BE2C (cell line): ENCODE results near the gene RELB.
A peak's percentile ranks its signal among the peaks of the same experiment; 100 is the strongest.

ENCODE experiments used
- DNase-seq: peaks from one replicate; pipeline ENCODE4 v3.0.0-alpha.2; 2020
- H3K27me3 ChIP-seq: fragments of 250-450 bp; sonication (Bioruptor Pico); 2 replicates; pipeline ENCODE4 v1.5.1; 2020; ENCODE audit warnings: mild to moderate bottlenecking
- H3K36me3 ChIP-seq: fragments of 250-450 bp; sonication (Bioruptor Pico); 2 replicates; pipeline ENCODE4 v1.5.1; 2020; ENCODE audit warnings: mild to moderate bottlenecking
- H3K4me1 ChIP-seq: fragments of 250-450 bp; sonication (Bioruptor Pico); 2 replicates; pipeline ENCODE4 v1.5.1; 2020
- H3K4me3 ChIP-seq: 2 replicates; pipeline ENCODE4 v1.5.1; 2011; ENCODE audit warnings: low read depth, low read length
- H3K9me3 ChIP-seq: fragments of 250-450 bp; sonication (Bioruptor Pico); 2 replicates; pipeline ENCODE4 v1.5.1; 2020
- CTCF ChIP-seq: IDR thresholded peaks from 2 replicates; pipeline ENCODE4 v1.5.1; 2012; ENCODE audit warnings: mild to moderate bottlenecking, low read depth, low read length

The RELB gene

DNA sequence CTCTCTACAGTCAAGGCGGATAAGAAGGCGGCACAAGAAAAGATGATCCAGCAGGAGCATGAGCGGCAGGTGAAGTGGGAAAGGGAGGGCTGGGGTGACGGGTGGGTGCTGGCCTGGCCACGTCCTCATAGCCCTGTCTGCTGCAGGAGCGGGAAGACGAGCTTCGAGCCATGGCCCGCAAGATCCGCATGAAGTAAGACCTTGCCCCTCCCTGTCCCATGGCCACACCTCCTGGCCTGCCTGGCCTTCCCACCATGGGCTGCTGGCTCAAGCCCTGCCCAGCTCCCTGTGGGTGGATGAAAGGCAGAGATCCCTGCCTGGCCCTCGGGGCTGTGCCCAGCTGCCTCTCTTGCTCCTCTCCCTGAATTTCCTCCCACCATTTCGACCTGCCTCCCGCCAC lies 67.8 kb downstream of the RELB start:
- H3K9me3 ChIP-seq = no peaks in the 10 kb centered on the region
- H3K4me3 ChIP-seq = no peak overlapping the region
- peak; percentile 46 for DNase-seq
- peaks cover 72% of the 10 kb centered on the region for H3K36me3 ChIP-seq
- no peak for TF ChIP-seq CTCF
- no peaks in the 10 kb centered on the region for H3K4me1 ChIP-seq
- no peaks in the 10 kb centered on the region for H3K27me3 ChIP-seq

GRCh38 chr19:45070214-45070613 lies 69.0 kb downstream of the RELB start:
- Histone ChIP-seq H3K27me3 (no peaks in the 10 kb centered on the region), H3K36me3 (peaks cover 63% of the 10 kb centered on the region), H3K4me1 (peaks cover 4% of the 10 kb centered on the region; the same call in 1 of the 2 replicates), H3K9me3 (no peaks in the 10 kb centered on the region), H3K4me3 (no peak overlapping the region)
- TF ChIP-seq CTCF = no peak
- no peak for DNase-seq

GRCh38 chr19:45070861-45071544 lies 69.7 kb downstream of the RELB start:
- peaks cover 4% of the 10 kb centered on the region; the same call in 1 of the 2 replicates for H3K4me1 ChIP-seq
- TF ChIP-seq CTCF = no peak
- DNase-seq = no peak
- no peaks in the 10 kb centered on the region for H3K9me3 ChIP-seq
- H3K27me3 ChIP-seq = no peaks in the 10 kb centered on the region
- H3K4me3 ChIP-seq = no peak overlapping the region
- H3K36me3 ChIP-seq = peaks cover 57% of the 10 kb centered on the region

DNA sequence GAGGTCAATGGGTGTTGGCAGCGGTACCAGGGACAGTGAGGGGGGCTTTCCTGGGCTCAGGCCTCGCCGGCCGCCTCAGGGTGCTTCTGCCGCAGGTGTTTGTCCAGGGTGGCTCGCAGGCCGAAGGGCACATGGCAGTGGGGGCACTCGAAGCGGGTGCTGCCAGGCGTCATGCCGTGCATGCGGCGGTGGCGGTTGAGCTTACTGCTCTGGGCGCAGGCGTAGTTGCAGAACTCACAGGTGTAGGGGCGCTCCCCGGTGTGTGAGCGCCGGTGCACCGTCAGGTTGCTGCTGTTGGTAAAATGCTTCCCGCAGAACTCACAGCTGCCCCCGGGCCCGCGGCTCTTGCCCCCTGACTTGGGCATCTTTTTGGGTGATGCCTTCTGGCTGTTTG lies 70.3 kb downstream of the RELB start:
- H3K4me3 ChIP-seq = no peak overlapping the region
- no peak for TF ChIP-seq CTCF
- H3K4me1 ChIP-seq = peaks cover 4% of the 10 kb centered on the region; the same call in 1 of the 2 replicates
- peaks cover 55% of the 10 kb centered on the region for H3K36me3 ChIP-seq
- no peaks in the 10 kb centered on the region for H3K9me3 ChIP-seq
- no peaks in the 10 kb centered on the region for H3K27me3 ChIP-seq
- DNase-seq = no peak

GRCh38 chr19:45071969-45072790 lies 70.9 kb downstream of the RELB start:
- DNase-seq = no peak
- Histone ChIP-seq H3K36me3 (peaks cover 48% of the 10 kb centered on the region), H3K9me3 (no peaks in the 10 kb centered on the region), H3K4me3 (no peak overlapping the region), H3K4me1 (peaks cover 7% of the 10 kb centered on the region), H3K27me3 (no peaks in the 10 kb centered on the region)
- no peak for TF ChIP-seq CTCF
